Endothelial cell of umbilical vein (primary cell): Measurements from ENCODE around the gene PPY. TPM values are rescaled to one million over a fixed set of nuclear protein-coding genes. Genes with fewer than 3 reads are reported as not detected.

Experiments used
- BruUV-seq: library from RNA; stranded (reverse); fragments of 400-500 nt; replicated peaks from 2 replicates; lab custom pipeline; 2021; lab: Mats Ljungman, UMichigan
- CTCF ChIA-PET: fragments of 300-600, 350-600 bp; sonication (Branson Sonifier 250); formaldehyde crosslinking; loops from one replicate; lab custom pipeline; 2021; ENCODE audit warnings: antibody characterized with exemption, inconsistent platforms; lab: Charles Lee
- POLR2A ChIA-PET: fragments of 300-600, 350-600 bp; sonication (Branson Sonifier 250); formaldehyde crosslinking; loops from one replicate; lab custom pipeline; 2021; ENCODE audit warnings: antibody characterized with exemption, inconsistent platforms; lab: Charles Lee
- DNase-seq: peaks from one replicate; pipeline ENCODE4 v3.0.0-alpha.2; 2011; ENCODE audit warnings: low read depth, low spot score
- FAIRE-seq: peaks from 2 replicates; lab custom pipeline; 2011; peaks lifted over from hg19 to GRCh38; lab: Jason Lieb, UNC
- H2AFZ ChIP-seq: 2 replicates; pipeline ENCODE4 v1.6.0; 2012; ENCODE audit warnings: low read depth, low read length, control low read depth, inconsistent platforms
- H3K27ac ChIP-seq: 2 replicates; pipeline ENCODE4 v1.5.1; 2011; ENCODE audit warnings: low read depth, mild to moderate bottlenecking, control low read depth, low read length, moderate library complexity; ENCODE audit not compliant: insufficient read depth
- H3K27me3 ChIP-seq, 2 experiments: 2 replicates each; pipeline versions ENCODE4 v1.6.0 to v1.6.1; 2011; ENCODE audit warnings: low read length in 2 of 2, mixed read lengths in 1 of 2; ENCODE audit not compliant: control insufficient read depth in 2 of 2, insufficient read depth in 2 of 2
- H3K36me3 ChIP-seq, 2 experiments: 2 replicates in 1 of 2; 3 replicates in 1 of 2; pipeline ENCODE4 v1.5.1; 2011; ENCODE audit warnings: low read length in 2 of 2, mild to moderate bottlenecking in 1 of 2, moderate library complexity in 1 of 2; ENCODE audit not compliant: control insufficient read depth in 2 of 2, insufficient read depth in 2 of 2; ENCODE audit errors: extremely low read depth in 1 of 2
- H3K4me1 ChIP-seq: 3 replicates; pipeline ENCODE4 v1.5.1; 2011; ENCODE audit warnings: mild to moderate bottlenecking, low read length; ENCODE audit not compliant: control insufficient read depth, insufficient read depth; ENCODE audit errors: extremely low read depth
- H3K4me2 ChIP-seq: 2 replicates; pipeline ENCODE4 v1.6.1; 2011; ENCODE audit warnings: low read length, control low read depth, mixed read lengths; ENCODE audit not compliant: insufficient read depth
- H3K4me3 ChIP-seq, 3 experiments: fragments of 200-600 bp in 1 of 3; sonication (generic), shearing (Covaris generic) in 1 of 3; replicated peaks in 1 of 3; 2 replicates each; pipeline ENCODE4 v1.5.1; 2011 to 2016; ENCODE audit warnings: control low read depth in 3 of 3, low read length in 3 of 3, mild to moderate bottlenecking in 2 of 3, inconsistent platforms in 1 of 3, low read depth in 1 of 3, moderate library complexity in 1 of 3; ENCODE audit not compliant: insufficient read depth in 1 of 3
- H3K79me2 ChIP-seq: 2 replicates; pipeline ENCODE4 v1.6.0; 2012; ENCODE audit warnings: low read length, inconsistent platforms; ENCODE audit not compliant: control insufficient read depth, insufficient read depth
- H3K9ac ChIP-seq: replicated peaks from 2 replicates; pipeline ENCODE3; 2011; ENCODE audit warnings: low read length, control low read depth; ENCODE audit not compliant: insufficient read depth; ENCODE audit errors: extremely low read depth
- H3K9me1 ChIP-seq: replicated peaks from 3 replicates; pipeline ENCODE4 v1.6.0; 2011; ENCODE audit warnings: mild to moderate bottlenecking, low read length; ENCODE audit not compliant: control insufficient read depth, insufficient read depth; ENCODE audit errors: extremely low read depth
- H3K9me3 ChIP-seq: replicated peaks from 2 replicates; pipeline ENCODE4 v1.5.1; 2012; ENCODE audit warnings: low read length, inconsistent platforms; ENCODE audit not compliant: control insufficient read depth, insufficient read depth
- H4K20me1 ChIP-seq: replicated peaks from 2 replicates; pipeline ENCODE3; 2011; ENCODE audit warnings: mild to moderate bottlenecking, low read length; ENCODE audit not compliant: control insufficient read depth, insufficient read depth; ENCODE audit errors: extremely low read depth
- CTCF ChIP-seq, 2 donors: IDR thresholded peaks; 1 replicate in 1 of 2; 2 replicates in 1 of 2; pipeline ENCODE4 v1.5.1; 2011; ENCODE audit warnings: low read length in 2 of 2, mild to moderate bottlenecking in 2 of 2, moderate library complexity in 2 of 2, control low read depth in 1 of 2, inconsistent platforms in 1 of 2, low read depth in 1 of 2; ENCODE audit not compliant: insufficient read depth in 1 of 2; ENCODE audit errors: extremely low read depth in 1 of 2
- EZH2 ChIP-seq: IDR thresholded peaks from 2 replicates; pipeline ENCODE4 v1.6.1; 2012; ENCODE audit warnings: borderline replicate concordance, low read depth, mild to moderate bottlenecking, moderate library complexity, low read length, inconsistent platforms; ENCODE audit not compliant: severe bottlenecking
- FOS ChIP-seq: IDR thresholded peaks from 2 replicates; pipeline ENCODE4 v1.6.1; 2011; ENCODE audit warnings: mild to moderate bottlenecking, low read length, moderate library complexity, borderline replicate concordance; ENCODE audit not compliant: insufficient read depth
- GATA2 ChIP-seq: IDR thresholded peaks from 2 replicates; pipeline ENCODE4 v1.7.0; 2011; ENCODE audit warnings: low read depth, mild to moderate bottlenecking, moderate library complexity, mixed read lengths, low read length; ENCODE audit not compliant: insufficient read length, insufficient read depth
- JUN ChIP-seq: IDR thresholded peaks from 2 replicates; pipeline ENCODE4 v1.6.1; 2011; ENCODE audit warnings: borderline replicate concordance, low read depth; ENCODE audit not compliant: insufficient read length, insufficient read depth
- MAX ChIP-seq: IDR thresholded peaks from 2 replicates; pipeline ENCODE4 v1.6.1; 2011; ENCODE audit not compliant: insufficient read depth, insufficient read length
- MYC ChIP-seq: IDR thresholded peaks from one replicate; pipeline ENCODE4 v1.6.1; 2011; ENCODE audit warnings: mild to moderate bottlenecking, low read depth, low read length
- POLR2A ChIP-seq: IDR thresholded peaks from 2 replicates; pipeline ENCODE4 v1.6.1; 2012; ENCODE audit warnings: low read depth, mild to moderate bottlenecking, control low read depth, low read length
- POLR2AphosphoS5 ChIP-seq: IDR thresholded peaks from 2 replicates; pipeline ENCODE4 v1.6.1; 2012; ENCODE audit warnings: low read depth, mild to moderate bottlenecking, control low read depth, low read length, moderate library complexity; ENCODE audit not compliant: insufficient read depth
- dilution Hi-C: fragments of 300-500 bp; cut with MboI; formaldehyde crosslinking; loops from one replicate; pipeline ENCODE4 v1.15.0; 2019; ENCODE audit warnings: low sequenced_read_pairs; ENCODE audit not compliant: extremely low pct_ligation_motif_present
- intact Hi-C: fragments of 100-400 bp; cut with micrococcal nuclease; formaldehyde crosslinking; loops from one replicate; pipeline ENCODE4 v1.10.0; 2022
- polyA plus RNA-seq, 4 experiments: library from polyadenylated mRNA; depleted of rRNA in 3 of 4; stranded (reverse) in 3 of 4; unstranded in 1 of 4; fragments of >200 nt; gene quantifications; 2 replicates each; pipeline versions ENCODE4 v1.2.1 to v1.2.3, GENCODE V29; 2011 to 2012; ENCODE audit warnings: missing spikeins in 1 of 4
- total RNA-seq: library from RNA; stranded (reverse); gene quantifications from 2 replicates; pipeline ENCODE4 v1.2.3, GENCODE V29; 2021

PPY gene
- total and polyA plus RNA-seq, 2 donors (not counting 3 experiments of a cell fraction or from before 2014, with no cell fraction given) = not detected

GRCh38 chr17:43984521-43984920 lies 42.2 kb upstream of the PPY start:
- POLR2A ChIA-PET = no interaction called here
- dilution Hi-C loops = no loop called here
- FAIRE-seq = no peak
- CTCF ChIA-PET = interaction anchor here (1.5 to 2.7 kb wide), 2 partner anchors 40 to 44 kb away, joined by 4 to 14 read pairs; no protein-coding TSS in a partner anchor
- BruUV-seq = no TSS peak
- H3K4me3 ChIP-seq = no peak overlapping the region
- peaks cover 10 to 11% of the 10 kb centered on the region in 2 experiments for H3K27me3 ChIP-seq
- H2AFZ ChIP-seq = peak overlapping the region; percentile 40
- no peaks in the 10 kb centered on the region for H3K36me3 ChIP-seq
- no peaks in the 10 kb centered on the region for H3K9me1 ChIP-seq
- peaks cover 4% of the 10 kb centered on the region for H3K4me1 ChIP-seq
- no peak for TF ChIP-seq FOS
- TF ChIP-seq GATA2 = no peak
- no peak for TF ChIP-seq EZH2
- TF ChIP-seq POLR2A = no peak
- TF ChIP-seq MYC = no peak
- no peak for TF ChIP-seq JUN
- no peak for TF ChIP-seq CTCF (IDR thresholded peaks at IDR 0.05; ENCODE audit: extremely low read depth in 1 of 2, insufficient read depth in 1 of 2, low read depth in 1 of 2, low read length in 2 of 2)
- TF ChIP-seq POLR2AphosphoS5 = no peak
- no peak for TF ChIP-seq MAX
- DNase-seq = no peak
- intact Hi-C loops = no loop called here
- H3K9ac ChIP-seq = no peak overlapping the region
- H3K9me3 ChIP-seq = no peaks in the 10 kb centered on the region
- no peaks in the 10 kb centered on the region for H3K79me2 ChIP-seq
- no peak overlapping the region for H3K27ac ChIP-seq
- no peak overlapping the region for H3K4me2 ChIP-seq
- no peaks in the 10 kb centered on the region for H4K20me1 ChIP-seq
